ENCODE measurements around the gene LSM11.

DNA sequence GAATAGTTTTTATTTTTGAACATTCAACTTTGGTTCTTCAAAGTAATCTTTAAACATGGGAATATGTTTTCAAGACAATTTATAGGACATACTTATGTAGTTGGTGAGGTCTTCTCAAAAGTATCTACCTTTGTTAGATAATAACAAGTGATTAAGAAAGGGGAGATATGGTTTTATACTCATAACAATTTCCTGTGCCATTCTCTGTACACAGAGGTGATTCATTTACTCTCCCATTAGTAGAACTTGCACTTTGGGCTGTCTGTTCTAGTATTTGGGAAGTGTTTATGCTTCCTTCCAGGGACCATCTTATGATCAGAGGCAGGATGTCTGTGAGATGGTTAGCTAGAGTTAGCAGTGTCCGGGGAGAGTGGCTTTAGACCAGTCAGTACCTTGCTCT is 15.2 kb downstream of the LSM11 start:
- TF ChIP-seq SMC3 (conservative IDR thresholded peaks at IDR 0.05; ENCODE audit: poor library complexity) (no peak), EP300 (conservative IDR thresholded peaks at IDR 0.05; ENCODE audit: poor library complexity, severe bottlenecking) (no peak), EZH2 (IDR thresholded peaks at IDR 0.05; ENCODE audit: borderline replicate concordance, insufficient read depth, low read length, poor library complexity, severe bottlenecking) (no peak), RAD21 (conservative IDR thresholded peaks at IDR 0.05) (no peak), POLR2AphosphoS5 (IDR thresholded peaks at IDR 0.05) (no peak), TAF1 (IDR thresholded peaks at IDR 0.05; ENCODE audit: low read depth) (no peak), MXI1 (conservative IDR thresholded peaks at IDR 0.05; ENCODE audit: poor library complexity, severe bottlenecking) (no peak)
- TF ChIP-seq, protein P1, sequence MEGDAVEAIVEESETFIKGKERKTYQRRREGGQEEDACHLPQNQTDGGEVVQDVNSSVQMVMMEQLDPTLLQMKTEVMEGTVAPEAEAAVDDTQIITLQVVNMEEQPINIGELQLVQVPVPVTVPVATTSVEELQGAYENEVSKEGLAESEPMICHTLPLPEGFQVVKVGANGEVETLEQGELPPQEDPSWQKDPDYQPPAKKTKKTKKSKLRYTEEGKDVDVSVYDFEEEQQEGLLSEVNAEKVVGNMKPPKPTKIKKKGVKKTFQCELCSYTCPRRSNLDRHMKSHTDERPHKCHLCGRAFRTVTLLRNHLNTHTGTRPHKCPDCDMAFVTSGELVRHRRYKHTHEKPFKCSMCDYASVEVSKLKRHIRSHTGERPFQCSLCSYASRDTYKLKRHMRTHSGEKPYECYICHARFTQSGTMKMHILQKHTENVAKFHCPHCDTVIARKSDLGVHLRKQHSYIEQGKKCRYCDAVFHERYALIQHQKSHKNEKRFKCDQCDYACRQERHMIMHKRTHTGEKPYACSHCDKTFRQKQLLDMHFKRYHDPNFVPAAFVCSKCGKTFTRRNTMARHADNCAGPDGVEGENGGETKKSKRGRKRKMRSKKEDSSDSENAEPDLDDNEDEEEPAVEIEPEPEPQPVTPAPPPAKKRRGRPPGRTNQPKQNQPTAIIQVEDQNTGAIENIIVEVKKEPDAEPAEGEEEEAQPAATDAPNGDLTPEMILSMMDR (IDR thresholded peaks at IDR 0.05; ENCODE audit: poor library complexity, severe bottlenecking): no peak
- TF ChIP-seq, protein P2, sequence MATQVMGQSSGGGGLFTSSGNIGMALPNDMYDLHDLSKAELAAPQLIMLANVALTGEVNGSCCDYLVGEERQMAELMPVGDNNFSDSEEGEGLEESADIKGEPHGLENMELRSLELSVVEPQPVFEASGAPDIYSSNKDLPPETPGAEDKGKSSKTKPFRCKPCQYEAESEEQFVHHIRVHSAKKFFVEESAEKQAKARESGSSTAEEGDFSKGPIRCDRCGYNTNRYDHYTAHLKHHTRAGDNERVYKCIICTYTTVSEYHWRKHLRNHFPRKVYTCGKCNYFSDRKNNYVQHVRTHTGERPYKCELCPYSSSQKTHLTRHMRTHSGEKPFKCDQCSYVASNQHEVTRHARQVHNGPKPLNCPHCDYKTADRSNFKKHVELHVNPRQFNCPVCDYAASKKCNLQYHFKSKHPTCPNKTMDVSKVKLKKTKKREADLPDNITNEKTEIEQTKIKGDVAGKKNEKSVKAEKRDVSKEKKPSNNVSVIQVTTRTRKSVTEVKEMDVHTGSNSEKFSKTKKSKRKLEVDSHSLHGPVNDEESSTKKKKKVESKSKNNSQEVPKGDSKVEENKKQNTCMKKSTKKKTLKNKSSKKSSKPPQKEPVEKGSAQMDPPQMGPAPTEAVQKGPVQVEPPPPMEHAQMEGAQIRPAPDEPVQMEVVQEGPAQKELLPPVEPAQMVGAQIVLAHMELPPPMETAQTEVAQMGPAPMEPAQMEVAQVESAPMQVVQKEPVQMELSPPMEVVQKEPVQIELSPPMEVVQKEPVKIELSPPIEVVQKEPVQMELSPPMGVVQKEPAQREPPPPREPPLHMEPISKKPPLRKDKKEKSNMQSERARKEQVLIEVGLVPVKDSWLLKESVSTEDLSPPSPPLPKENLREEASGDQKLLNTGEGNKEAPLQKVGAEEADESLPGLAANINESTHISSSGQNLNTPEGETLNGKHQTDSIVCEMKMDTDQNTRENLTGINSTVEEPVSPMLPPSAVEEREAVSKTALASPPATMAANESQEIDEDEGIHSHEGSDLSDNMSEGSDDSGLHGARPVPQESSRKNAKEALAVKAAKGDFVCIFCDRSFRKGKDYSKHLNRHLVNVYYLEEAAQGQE (IDR thresholded peaks at IDR 0.05; ENCODE audit: borderline replicate concordance): no peak
